Activated CD4-positive, alpha-beta T cell treated with anti-CD3 and anti-CD28 coated beads for 24 hours (primary cell): ENCODE data around the gene DOCK1.

ENCODE experiments used
- DNase-seq, 2 donors: peaks; one replicate each; pipeline ENCODE4 v3.0.0-alpha.2; 2020; ENCODE audit warnings: low read depth in 2 of 2

The DOCK1 gene

DNA sequence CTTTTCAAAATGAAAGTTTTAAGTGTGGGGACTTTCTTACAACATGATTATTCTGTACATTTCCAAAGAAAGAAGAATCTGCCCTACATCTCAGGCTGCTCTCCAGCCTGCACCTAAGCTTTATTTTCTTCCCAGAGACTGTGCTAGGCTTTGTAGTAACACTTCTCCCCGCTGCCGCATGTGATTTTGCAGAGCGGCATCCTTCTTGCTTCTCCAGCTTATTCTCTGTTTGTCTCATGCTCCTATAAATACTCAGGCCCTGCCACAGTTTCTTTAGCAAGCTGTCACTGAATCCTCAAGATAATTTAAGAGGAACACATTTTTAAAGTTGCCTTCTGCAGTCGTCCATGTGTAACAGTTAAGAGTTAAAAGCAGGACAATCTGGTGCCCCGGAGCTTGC, 237.6 kb downstream of the DOCK1 start:
- no peak for DNase-seq

GRCh38 chr10:127145173-127145572, 239.9 kb downstream of the DOCK1 start:
- no peak for DNase-seq

- no peak for DNase-seq
Measured at GRCh38 chr10:127146661-127147060, 241.4 kb downstream of the DOCK1 start.

DNA sequence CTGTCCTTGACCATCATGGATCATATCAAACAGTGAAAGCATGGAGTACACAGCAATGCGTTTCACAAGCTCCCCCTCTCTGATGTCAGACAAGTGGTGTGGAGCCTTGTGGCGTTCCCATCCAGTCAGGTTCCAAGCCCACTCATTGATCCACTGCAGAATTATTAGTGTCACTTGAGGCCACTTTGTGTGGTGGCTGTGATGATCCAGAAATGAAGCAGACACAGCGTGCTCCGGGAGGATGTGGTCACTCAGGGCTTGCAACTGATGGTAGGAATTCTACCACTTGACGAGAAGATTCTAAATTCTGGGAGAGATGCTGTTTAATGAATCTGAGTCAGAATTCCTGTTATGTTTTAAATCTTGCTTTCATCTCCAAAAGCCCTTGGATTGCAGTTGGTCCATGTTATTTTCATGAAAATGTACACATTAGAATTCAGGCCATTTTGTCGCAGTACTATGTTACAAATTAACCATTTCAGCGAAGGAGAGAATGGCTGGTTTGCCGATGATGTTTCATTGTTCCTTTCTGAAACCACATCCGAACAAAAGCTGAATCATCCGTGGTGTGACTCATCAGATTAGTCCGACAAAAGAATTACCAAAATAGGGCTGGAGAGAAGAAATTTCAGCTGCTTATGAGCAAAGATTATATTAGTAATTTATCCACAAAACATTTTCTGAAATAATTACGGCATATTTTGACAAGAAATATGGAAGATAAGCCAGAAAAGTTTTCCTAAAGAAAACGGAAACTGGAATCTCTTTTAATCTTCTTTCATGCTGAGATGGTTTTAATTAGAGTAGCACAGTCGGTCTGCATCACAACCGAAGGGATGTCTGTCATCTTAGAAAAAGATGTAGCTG, 243.1 kb downstream of the DOCK1 start:
- DNase-seq = no peak

DNA sequence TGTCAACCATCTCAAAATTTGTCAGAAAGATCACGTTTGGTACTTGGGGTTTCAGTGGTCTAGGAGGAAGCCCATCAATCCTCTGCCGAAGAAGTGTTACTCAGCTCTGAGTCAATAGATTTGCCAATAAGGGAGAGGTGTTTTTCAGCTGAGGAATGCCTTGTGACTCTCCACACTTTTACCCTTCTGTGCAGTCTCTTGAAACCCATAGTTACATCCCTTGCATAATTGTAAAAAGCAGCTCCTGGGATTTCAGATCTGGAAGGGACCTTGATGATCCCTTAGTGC, 243.6 kb downstream of the DOCK1 start:
- DNase-seq = no peak

GRCh38 chr10:127149501-127150081, 244.4 kb downstream of the DOCK1 start:
- DNase-seq = no peak

- no peak for DNase-seq
Measured at GRCh38 chr10:127150136-127150535, 244.9 kb downstream of the DOCK1 start.

DNA sequence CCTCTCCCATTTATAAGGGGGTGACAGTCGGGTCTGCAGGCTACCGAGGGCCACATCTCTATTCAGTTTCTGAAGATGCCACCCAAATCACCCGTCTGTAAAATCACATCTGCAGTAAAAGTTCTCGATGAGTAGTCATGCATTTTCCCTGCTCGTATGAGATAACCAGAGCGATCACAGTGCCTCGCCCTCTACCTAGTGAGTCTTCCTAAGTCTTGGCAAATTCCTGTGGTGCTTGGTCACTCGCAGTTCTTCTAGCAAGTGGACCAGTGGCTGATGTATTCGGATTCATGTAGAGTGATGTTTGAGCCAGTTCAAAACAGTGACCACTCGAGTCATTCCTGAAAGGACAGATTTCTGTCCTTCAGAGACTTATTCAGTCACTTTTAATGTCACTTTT, 246.3 kb downstream of the DOCK1 start:
- DNase-seq = no peak

GRCh38 chr10:127151981-127152699, 246.9 kb downstream of the DOCK1 start:
- no peak for DNase-seq

DNA sequence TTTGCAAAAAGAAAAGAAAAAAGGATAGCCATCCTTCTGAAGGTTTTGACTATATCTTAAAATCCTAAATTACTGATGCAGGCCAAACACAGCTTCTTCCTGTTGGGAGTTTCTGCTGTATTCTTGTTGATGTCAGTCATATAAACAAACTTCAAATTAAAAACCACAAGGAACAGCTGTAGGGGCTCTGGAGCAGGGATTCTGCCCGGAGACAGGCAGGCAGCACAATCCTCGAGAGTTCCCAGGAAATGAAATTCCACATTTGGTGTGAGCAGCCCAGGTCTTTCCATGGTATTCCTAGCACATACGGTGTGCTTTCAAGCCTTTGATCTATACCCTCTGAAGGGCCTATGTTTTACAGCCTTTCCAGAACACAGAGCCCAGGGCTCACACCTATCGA, 248.0 kb downstream of the DOCK1 start:
- DNase-seq = no peak

DNA sequence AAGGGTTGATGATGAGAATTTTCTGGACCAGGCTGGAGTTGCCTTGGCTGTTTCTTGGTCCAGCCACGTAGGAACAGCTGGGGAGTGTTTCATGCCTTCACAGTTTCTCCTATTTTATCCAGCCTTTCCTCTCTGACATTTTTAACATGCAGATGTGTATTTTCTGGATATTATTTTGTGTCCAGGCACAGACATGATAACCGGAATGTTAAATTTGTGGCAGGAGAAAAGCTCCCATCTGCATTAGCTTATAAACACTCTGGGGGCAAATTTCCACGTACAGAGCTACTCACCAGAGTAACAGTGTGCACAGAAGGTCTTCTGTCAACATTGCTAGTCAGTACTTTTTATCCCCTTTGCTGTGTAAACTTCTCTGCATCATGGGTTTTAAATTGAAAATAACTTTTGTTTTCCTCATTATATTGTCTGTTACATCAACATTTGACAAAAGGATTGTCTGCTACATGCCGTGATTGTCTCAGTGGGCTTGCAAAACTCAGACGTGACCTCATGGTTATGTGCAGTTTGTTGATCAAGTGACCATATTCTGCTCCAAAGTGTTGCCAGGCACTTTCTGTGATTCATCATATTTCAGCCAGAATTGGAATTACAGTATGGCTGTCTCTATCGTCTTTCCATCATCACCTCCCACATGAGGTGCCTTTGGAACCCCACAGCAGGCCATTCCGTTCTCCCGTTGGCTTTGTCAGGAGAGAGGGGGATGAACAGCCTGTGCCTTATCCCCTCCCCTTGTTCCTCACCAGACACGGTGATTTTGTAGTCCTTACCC, 249.8 kb downstream of the DOCK1 start:
- no peak for DNase-seq

GRCh38 chr10:127157089-127157488, 251.9 kb downstream of the DOCK1 start:
- no peak for DNase-seq

GRCh38 chr10:127157506-127158200, 252.4 kb downstream of the DOCK1 start:
- DNase-seq = no peak

DNA sequence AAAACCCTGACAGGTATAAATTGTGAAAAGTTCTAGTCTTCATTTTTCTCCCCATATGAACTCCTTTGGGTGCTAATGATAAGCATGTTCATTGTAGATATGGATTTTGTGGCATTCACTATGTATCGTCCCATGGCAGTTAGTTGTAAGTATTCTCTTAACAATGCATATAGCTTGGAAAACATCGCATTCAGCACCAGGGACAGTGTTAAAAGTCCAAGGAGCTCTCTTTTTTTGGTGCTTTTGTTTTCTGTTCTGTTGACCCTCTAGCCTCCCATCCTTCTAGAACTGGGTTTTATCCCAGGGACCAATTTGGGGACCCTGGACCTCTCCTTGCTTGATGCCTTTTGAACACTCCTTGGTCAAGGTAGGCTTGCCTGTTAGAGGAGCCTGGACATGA, 253.4 kb downstream of the DOCK1 start:
- DNase-seq = no peak

DNA sequence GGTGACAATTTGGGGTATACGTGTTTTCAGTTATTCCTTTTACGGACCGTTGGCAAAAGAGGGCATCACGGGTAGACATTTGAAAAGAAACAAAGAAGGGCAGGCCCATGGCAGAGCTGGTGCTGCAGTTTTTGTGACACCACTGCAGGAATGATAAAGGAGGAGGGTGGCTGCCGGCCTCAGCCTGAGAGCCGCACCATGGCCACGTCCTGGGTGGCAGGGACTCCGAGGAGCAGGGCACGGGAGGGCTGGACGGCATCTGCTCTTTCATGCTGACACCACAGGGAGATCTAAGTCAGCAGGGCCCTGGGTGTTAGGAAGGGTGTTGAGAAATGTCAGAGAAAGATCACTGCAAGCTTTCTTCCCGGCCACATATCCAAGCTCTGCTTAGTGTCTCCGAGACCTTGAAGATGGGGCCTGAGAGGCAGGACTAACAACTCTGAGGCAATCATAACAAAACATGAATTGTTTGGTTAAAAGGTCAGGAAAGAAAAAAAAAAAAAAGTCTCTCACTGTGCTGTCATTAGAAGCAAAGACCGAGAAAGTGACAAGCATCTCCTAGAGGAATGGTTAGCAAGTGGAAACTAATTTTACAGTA, 254.5 kb downstream of the DOCK1 start:
- DNase-seq = no peak

- no peak for DNase-seq
Measured at GRCh38 chr10:127161482-127161881, 256.3 kb downstream of the DOCK1 start.

GRCh38 chr10:127162841-127163240, 257.6 kb downstream of the DOCK1 start:
- DNase-seq = no peak

GRCh38 chr10:127168261-127168660, 263.0 kb downstream of the DOCK1 start:
- no peak for DNase-seq

DNA sequence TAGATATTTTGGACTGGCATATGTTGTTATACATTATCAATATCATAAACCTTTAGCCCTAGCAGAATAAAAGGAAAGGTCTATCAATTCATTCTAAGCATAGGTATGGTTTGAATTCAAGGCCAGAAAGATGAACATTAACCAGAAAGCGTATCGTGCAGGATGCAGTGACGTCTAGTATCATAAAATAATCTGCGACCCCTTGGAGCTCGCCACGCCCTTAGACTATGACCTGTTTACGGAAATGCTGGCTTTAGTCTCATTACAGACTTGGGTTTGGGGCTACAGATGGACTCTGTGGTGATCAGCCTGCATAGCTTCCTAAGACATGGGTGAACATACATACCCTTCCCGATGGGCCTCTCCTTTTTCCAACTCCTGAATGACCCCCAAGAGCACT, 269.6 kb downstream of the DOCK1 start:
- no peak for DNase-seq

DNA sequence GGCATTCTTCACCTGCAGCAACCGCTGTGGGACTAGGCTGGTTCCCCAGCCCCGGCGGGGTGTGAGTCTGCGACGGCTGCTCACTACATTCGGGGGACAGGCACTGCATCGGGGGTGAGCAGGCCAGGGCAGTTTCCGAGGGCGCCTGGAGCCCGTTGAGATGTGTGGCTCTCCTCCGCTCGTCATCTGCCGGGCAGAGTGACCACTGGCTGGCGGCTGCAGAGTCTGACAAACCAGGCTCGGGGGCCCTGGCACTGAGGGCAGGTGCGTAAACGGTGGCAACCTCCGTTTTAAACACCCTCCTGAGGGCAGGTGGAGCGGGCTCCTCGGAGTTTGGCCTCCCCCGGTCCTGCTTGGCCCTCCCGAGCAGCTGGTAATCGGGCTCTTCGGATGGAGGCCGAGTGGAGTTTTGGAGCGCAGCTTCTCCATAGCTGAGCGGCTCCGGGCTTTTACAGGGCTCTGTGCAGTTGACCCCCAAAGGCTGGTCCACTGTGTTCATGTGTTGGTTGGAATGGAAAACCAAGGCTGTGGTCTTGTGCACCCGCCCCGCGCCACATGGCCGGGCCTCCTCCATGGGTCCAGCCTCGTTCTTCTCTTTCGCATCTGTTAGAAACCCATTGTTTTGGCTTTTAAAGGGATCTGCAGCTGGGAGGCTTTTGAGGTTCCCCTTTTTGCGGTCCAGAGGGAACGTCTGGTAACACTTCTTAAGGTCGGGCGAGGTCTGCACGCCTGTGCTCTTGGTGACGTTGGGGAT, 270.3 kb downstream of the DOCK1 start:
- DNase-seq = no peak

DNA sequence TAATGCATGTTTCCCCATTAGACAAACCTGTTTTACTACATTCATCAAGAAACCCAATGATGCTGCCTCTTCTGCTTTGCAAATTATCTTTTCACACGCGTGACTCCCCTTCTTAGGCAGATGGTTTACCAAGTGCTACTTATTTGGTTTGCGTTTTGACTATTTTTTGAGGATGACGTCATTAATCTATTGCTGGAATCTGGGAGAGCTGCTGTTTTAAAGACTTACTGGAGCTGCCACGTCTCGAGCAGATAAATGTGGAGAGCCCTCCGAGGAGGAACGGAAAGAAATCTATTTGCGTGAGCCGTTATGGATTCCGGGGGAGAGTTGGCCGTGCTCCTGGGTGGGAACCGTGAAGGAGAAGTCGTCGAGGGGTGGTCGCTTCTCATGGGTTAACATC, 271.4 kb downstream of the DOCK1 start:
- DNase-seq = no peak
